Umbilical cord (tissue), 2 donors: Measurements from ENCODE around the gene TBC1D24. TPM values are rescaled to one million over a fixed set of nuclear protein-coding genes. Genes with fewer than 3 reads are reported as not detected.
"Not testable (repeated sequence)": the region's sequence is repeated elsewhere in the genome, so short reads cannot be mapped to it uniquely, and the experiment has no call there.

ENCODE experiments used
- DNase-seq: peaks from one replicate; pipeline ENCODE4 v3.0.0-alpha.2; 2015; ENCODE audit warnings: low spot score
- total RNA-seq: library from RNA; depleted of rRNA; stranded (reverse); fragments of >200 nt; gene quantifications from one replicate; pipeline ENCODE4 v1.2.3, GENCODE V29; 2014; ENCODE audit warnings: low replicate concordance; ENCODE audit not compliant: insufficient read depth

TBC1D24 gene
- total RNA-seq, 1 donor from 2014 or later = 9.6 TPM

- DNase-seq = peak; percentile 29
Measured at GRCh38 chr16:2468725-2469398, 6.1 kb upstream of the TBC1D24 start.

GRCh38 chr16:2469399-2470233 lies 5.3 kb upstream of the TBC1D24 start:
- no peak for DNase-seq

- no peak for DNase-seq
Measured at GRCh38 chr16:2470234-2470601, 4.7 kb upstream of the TBC1D24 start.

GRCh38 chr16:2470603-2471015 lies 4.3 kb upstream of the TBC1D24 start:
- DNase-seq = no peak

- DNase-seq = peak; percentile 76
Measured at GRCh38 chr16:2471016-2471652, 3.8 kb upstream of the TBC1D24 start, which contains the start of gene NTN3. TSS of gene NTN3 (plus strand) at chr16:2471297. CDS start at chr16:2471702, 405 bp downstream.

GRCh38 chr16:2471653-2472487 lies 3.1 kb upstream of the TBC1D24 start:
- DNase-seq = no peak

- DNase-seq = no peak
Measured at GRCh38 chr16:2472488-2472864, 2.5 kb upstream of the TBC1D24 start.

GRCh38 chr16:2472885-2473445 lies 2.0 kb upstream of the TBC1D24 start:
- no peak for DNase-seq

- DNase-seq = peak; percentile 26
Measured at GRCh38 chr16:2473446-2473926, 1.4 kb upstream of the TBC1D24 start.

- DNase-seq = peak; percentile 38
Measured at GRCh38 chr16:2473999-2474876, 689 bp upstream of the TBC1D24 start.

- DNase-seq = no peak
Measured at GRCh38 chr16:2475413-2476344, 752 bp downstream of the TBC1D24 start.

GRCh38 chr16:2476345-2476720 lies 1.4 kb downstream of the TBC1D24 start:
- DNase-seq = no peak

- no peak for DNase-seq
Measured at GRCh38 chr16:2476741-2477140, 1.8 kb downstream of the TBC1D24 start.

- no peak for DNase-seq
Measured at GRCh38 chr16:2477327-2477726, 2.4 kb downstream of the TBC1D24 start.

GRCh38 chr16:2478279-2478678 lies 3.4 kb downstream of the TBC1D24 start:
- DNase-seq = no peak

- not testable (repeated sequence) for DNase-seq
Measured at GRCh38 chr16:2479996-2480395, 5.1 kb downstream of the TBC1D24 start.

- DNase-seq = no peak
Measured at GRCh38 chr16:2480948-2481347, 6.0 kb downstream of the TBC1D24 start.

- no peak for DNase-seq
Measured at GRCh38 chr16:2481676-2482075, 6.7 kb downstream of the TBC1D24 start.

GRCh38 chr16:2482249-2482648 lies 7.3 kb downstream of the TBC1D24 start:
- DNase-seq = no peak
